Stimulated activated CD4-positive, alpha-beta T cell treated with anti-CD3 and anti-CD28 coated beads, Interleukin-2, amount 100 ng/mL, for 4 hours (primary cell): ENCODE data around the gene ZNF174.

Source experiments
- DNase-seq: peaks from one replicate; pipeline ENCODE4 v3.0.0-alpha.2; 2020; ENCODE audit warnings: low read depth

The ZNF174 gene

DNA sequence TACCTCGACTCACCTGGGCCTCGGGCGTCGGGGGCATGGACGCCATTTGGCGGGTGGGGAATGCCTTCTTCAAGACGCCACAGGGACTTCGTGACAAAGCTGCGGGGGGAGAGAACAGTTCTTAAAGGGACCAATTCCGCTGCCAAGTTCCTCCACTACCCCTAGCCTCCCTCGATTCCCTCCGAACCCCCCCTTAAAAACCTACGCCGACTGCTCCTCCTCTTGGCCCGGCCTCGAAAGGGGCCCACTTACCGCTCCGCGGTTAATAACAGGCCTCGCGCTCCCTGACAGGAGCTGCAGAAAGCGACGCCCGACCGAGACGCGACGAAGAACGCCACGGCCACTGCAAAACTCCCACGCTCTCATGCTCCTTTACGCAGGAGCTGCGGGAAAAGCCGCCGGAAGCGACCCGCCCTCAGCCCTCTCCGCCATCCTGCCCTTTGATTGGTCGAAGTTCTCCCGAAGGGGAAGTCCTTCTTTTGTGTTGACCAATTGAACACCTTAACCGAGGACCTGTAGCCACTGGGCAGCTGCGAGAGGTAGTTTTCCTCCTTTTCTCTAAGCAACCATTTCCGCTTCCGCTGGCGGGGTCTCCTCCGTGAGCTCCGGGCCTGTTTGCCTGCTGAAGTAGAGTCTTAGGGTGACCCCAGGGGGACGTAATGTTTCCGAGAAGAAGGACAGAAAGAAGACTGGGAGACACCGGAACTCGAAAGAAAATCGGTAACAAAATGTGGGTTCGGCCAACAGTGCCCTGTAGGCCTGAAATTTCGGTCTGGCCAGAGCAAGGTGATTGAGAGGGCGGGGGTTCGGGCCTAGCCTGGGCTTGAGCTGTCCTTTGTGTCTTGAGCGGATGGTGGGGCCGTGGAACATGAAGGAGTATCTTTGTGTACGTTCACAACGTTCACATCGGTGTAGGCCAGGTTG lies 42.4 kb downstream of the ZNF174 start, which contains the start of the genes NAA60 and ZNF597:
Gene NAA60 (plus strand): TSS at position 573 of the 924 bp plus-strand sequence. CDS start 32,548 bp downstream, outside the sequence.
Gene ZNF597 (minus strand): TSS at position 397 of the 924 bp plus-strand sequence. CDS start 351 bp downstream, at position 46.
- DNase-seq, result peak; percentile 67

DNA sequence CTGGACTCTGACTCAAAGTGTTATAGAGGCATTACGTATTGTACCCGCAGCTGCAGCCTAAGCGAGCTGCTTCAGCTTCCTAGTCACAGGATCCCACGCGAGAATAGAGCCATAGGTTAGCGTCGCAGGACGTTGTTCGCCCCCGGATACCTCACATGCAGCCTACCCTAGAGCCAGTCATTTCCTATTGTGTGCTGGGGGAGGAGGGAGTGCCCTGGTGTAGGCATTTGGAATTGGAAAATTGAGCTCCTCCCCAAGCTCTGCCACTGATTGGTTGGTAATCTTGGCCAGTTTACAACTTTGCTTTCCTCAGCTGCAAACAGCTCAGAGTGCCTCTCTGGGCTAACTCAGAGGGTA lies 43.0 kb downstream of the ZNF174 start:
- peak; percentile 32 for DNase-seq

DNA sequence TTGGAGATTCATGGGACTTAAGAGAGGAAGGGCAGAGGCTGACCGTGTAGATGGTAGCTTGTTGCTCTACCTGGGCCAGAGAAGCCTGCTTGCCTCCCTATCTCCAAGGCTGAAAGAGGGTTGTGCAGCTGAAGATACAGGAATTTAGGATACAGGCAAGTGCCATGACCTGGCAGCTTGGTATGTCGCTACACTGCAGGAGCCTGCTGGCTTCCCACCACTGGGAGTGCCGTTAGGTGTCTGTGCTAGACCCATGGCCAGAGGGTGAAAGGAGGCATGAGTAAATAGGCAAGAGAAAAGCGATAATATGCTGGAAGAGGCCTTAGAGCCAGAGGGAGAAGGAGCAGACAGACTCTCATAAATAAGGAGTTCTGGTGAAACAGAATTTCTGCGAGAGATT lies 53.1 kb downstream of the ZNF174 start:
- DNase-seq, result no peak

DNA sequence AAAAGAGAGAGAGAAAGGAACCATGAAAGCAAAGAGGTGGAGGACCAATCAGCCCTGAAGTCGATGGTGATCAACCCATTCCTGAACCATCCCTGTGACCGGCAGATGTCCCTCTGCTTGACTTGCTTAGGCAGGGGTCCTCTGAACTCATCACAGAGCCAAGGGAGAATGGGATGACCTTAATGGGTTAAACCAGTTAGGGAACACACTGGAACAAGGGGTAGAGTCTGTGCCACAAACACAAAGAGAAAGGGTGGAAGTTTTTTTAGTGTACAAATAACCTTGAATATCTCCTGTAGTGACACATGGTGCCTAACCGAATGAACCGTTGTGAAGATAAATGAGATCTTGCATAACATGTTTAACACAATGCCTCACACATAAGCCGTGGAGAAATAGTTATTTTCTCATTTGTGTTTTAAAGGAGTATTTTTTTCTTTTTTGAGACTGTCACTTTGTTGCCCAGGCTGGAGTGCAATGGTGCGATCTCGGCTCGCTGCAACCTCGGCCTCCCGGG lies 53.7 kb downstream of the ZNF174 start:
- DNase-seq, result no peak

DNA sequence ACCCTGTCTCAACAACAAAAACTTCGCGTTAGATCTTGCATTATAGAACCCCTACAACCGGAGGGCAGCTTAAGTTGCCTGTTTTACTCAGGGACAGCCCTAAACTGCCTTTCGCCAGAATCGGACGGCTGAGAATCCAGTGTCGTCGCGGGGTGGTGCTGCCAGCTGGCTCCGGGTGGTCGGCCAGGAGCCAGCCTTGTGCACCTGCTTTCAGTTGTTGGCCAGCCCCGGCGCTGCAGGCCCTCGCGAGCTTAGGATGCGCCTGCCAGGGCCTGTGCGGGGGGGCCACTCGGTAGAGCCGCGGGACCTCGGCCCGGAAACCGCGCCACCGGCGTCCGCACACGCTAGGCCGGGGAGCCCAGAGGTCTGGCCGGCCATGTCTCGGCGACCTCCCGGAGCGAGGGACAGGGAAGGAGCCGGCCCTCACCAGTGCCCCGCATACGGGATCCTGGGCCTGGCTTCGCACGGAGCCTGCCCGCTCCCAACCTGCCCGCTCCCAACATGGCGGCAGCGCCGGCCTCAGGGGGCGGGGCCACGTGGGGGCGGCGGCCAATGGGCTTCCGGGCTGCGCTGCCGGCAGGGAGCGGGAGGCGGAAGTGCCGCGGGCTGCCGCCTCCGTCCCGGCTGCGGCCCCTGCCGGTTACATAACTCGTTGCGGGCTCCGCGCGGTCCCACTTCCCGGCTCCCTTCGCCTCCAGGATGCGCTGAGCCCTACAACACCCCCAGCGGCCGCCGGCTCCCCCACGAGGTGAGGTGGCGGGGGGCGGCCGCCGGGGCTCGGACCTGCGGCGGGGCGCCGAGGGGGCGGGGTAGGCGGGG lies 56.6 kb downstream of the ZNF174 start:
- peak; percentile 86 for DNase-seq

DNA sequence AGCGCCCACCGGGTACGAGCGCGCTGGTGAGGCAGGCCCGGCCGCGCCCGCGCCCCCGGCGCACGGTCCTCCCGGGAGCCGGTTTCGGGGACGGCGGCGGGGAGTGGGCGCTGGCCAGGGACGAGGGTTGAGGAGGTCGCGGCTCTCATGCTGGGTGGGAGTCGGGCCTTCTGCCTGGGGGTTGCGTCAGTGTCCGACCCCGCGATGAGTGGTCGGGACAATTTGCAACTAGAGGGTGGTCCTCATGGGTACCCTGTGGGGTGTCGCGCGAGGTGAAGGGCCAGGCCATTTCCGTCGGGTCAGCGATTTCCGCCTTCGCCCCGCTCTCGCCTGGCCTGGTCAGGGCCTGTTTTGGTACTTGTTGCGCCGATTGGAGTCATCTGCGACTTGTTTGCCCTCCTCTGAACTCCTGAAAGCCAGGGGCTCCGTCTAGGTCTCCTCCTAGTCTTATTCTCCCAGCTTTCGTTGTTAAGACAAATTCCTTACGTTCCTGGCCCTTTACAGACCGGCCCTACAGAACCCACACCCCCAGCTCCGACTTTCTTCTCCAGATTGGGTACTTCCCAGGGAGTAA lies 57.4 kb downstream of the ZNF174 start:
- no peak for DNase-seq

DNA sequence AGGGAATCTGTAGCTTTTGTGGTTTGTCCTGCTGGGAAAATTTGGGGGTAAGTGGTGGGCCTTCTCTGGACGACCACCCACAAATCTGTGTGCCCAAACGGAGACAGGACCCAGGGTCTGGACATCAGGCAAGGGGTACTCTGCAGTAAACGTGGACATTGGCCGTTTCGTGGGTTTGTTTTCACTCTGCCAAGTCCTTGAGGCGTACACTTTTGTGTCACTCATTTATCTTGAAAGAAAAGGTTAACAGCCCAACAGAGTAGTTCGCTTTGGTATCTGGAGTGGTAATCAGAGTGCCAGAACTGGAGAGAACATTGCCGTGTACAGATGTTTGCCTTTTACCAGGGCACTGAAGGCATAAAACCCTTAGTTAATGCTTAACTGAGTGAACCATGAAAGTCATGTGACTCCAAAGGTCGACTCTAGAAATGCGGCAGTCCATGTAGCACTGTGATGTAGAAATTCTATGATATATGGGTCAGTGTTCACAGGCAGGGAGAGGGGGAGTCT lies 57.9 kb downstream of the ZNF174 start:
- no peak for DNase-seq
